Upper lobe of left lung (tissue), 4 donors: ENCODE results near the gene DACT1.

Experiments used
- POLR2A ChIP-seq, 4 donors: fragments of 450-650 bp; IDR thresholded peaks; one replicate each; pipeline ENCODE4 v1.5.1; 2016 to 2017; ENCODE audit warnings: antibody characterized with exemption in 4 of 4, mild to moderate bottlenecking in 2 of 4
- TF ChIP-seq, protein P1 (sequence below), 6 experiments: fragments of 450-650 bp in 4 of 6; fragments of 200-600 bp in 2 of 6; sonication (generic) in 2 of 6; IDR thresholded peaks; one replicate each; pipeline ENCODE4 v1.5.1; 2016 to 2019; ENCODE audit warnings: antibody characterized with exemption in 6 of 6

- TF ChIP-seq POLR2A (IDR thresholded peaks at IDR 0.05) = peak in 2 of 4 donors; percentile 24 to 25
- TF ChIP-seq, protein P1, sequence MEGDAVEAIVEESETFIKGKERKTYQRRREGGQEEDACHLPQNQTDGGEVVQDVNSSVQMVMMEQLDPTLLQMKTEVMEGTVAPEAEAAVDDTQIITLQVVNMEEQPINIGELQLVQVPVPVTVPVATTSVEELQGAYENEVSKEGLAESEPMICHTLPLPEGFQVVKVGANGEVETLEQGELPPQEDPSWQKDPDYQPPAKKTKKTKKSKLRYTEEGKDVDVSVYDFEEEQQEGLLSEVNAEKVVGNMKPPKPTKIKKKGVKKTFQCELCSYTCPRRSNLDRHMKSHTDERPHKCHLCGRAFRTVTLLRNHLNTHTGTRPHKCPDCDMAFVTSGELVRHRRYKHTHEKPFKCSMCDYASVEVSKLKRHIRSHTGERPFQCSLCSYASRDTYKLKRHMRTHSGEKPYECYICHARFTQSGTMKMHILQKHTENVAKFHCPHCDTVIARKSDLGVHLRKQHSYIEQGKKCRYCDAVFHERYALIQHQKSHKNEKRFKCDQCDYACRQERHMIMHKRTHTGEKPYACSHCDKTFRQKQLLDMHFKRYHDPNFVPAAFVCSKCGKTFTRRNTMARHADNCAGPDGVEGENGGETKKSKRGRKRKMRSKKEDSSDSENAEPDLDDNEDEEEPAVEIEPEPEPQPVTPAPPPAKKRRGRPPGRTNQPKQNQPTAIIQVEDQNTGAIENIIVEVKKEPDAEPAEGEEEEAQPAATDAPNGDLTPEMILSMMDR (IDR thresholded peaks at IDR 0.05) = peak in 2 of 6 experiments; percentile 43 to 61
Observed at GRCh38 chr14:58637391-58638230, at the start of gene DACT1.
